Esophagus (tissue), 2 donors: ENCODE data around the gene ADD2. TPM values are rescaled to one million over a fixed set of nuclear protein-coding genes. Genes with fewer than 3 reads are reported as not detected.

Experiments used
- H3K27ac ChIP-seq, 2 donors: one replicate each; pipeline ENCODE4 v1.5.1; 2013; ENCODE audit warnings: low read depth in 2 of 2, mild to moderate bottlenecking in 2 of 2, inconsistent platforms in 1 of 2, low read length in 1 of 2, moderate library complexity in 1 of 2
- H3K27me3 ChIP-seq, 2 donors: one replicate each; pipeline ENCODE4 v1.6.1; 2013; ENCODE audit warnings: low read length in 2 of 2, control low read depth in 1 of 2, mild to moderate bottlenecking in 1 of 2; ENCODE audit not compliant: insufficient read depth in 2 of 2, control insufficient read depth in 1 of 2
- H3K36me3 ChIP-seq, 2 donors: one replicate each; pipeline ENCODE4 v1.6.1; 2013; ENCODE audit warnings: low read length in 1 of 2; ENCODE audit not compliant: control insufficient read depth in 2 of 2, insufficient read depth in 2 of 2
- H3K4me1 ChIP-seq, 2 donors: one replicate each; pipeline ENCODE4 v1.6.1; 2013; ENCODE audit warnings: low read length in 1 of 2; ENCODE audit not compliant: control insufficient read depth in 2 of 2, insufficient read depth in 2 of 2
- H3K4me3 ChIP-seq, 2 donors: one replicate each; pipeline ENCODE4 v1.5.1; 2013; ENCODE audit warnings: low read length in 2 of 2, mild to moderate bottlenecking in 2 of 2, low read depth in 1 of 2, moderate library complexity in 1 of 2
- H3K9me3 ChIP-seq, 2 donors: one replicate each; pipeline ENCODE4 v1.6.1; 2013; ENCODE audit warnings: mild to moderate bottlenecking in 2 of 2, low read depth in 1 of 2, low read length in 1 of 2, moderate library complexity in 1 of 2; ENCODE audit not compliant: control insufficient read depth in 2 of 2, insufficient read depth in 1 of 2
- WGBS, 2 donors: extraction: QIAGEN DNeasy Blood & Tissue Kit; methylation state at CpG; one replicate each; pipeline ENCODE4 v1.1.7; 2013; 5-methylcytosine and 5-hydroxymethylcytosine counted together
- polyA plus RNA-seq, 2 donors: library from polyadenylated mRNA; stranded (reverse); fragments of 200-250 nt; gene quantifications; one replicate each; pipeline ENCODE4 v1.2.3, GENCODE V29; 2013
- donor health status: healthy with polysubstance abuse.
- donor health status: Bipolar disorder and iron deficiency.

The ADD2 gene
- polyA plus RNA-seq, 2 donors = 0.09 to 0.12 TPM

DNA sequence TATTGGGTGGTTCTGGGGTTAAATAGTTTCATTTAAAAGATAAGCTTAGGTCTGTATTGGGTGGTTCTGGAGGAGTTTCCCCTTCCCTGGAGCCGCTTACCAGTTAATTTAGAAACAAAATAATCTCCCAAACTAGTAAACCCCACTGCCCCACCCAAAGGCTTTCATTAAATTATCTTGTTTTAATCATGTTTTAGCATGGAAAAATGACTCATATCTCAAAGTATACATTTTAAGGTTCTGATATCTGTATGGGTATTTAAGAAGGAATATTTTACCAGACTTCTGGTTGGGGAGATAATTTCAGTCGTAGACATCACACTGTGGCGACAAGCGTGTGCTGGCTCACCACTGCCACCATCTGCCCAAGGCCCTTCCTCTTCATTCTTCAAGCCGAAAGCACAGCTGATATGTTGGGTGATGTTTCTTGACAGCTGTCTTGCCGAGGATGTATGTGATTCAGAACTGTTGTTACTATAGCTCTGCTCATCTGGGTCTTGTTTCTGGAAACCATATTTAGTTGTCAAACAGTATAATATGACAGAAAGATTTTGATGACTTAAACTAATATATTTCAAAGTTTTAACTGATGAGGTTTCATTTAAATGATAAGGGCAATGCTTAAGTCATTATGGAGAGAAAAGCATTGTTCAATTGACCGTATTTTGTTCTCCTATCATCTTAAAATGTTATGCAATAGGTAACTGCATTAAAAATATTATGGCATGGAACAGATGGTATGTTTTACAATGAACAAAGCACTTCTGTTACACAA, 17.3 kb upstream of the ADD2 start:
- Histone ChIP-seq H3K27ac (no peak overlapping the region), H3K9me3 (no peaks in the 10 kb centered on the region)
- 23 to 24% methylated on average over 7 of the region's 7 CpGs for WGBS, 2 donors

DNA sequence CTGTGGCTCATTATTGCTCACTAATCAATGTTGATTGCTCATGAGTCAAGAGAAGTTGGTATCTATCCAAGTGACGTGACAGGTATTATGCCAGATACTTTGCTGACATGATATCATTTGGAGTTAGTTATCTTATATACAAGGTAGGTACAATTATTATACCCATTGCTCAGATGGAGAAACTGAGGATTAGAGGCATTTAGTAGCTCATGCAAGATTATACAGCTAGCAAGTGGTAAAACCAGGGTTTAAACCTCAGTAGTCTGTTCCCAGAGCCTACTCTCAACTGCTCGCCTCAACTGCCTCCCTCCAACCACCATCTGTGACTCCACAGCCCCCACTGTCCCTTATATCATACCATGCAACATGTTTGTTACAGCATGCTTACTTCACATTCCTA, 16.3 kb upstream of the ADD2 start:
- no peaks in the 10 kb centered on the region for H3K9me3 ChIP-seq
- WGBS, 2 donors = 79 to 85% methylated on average over 2 of the region's 2 CpGs
- H3K4me3 ChIP-seq = no peak overlapping the region
- H3K27ac ChIP-seq = no peak overlapping the region
- H3K4me1 ChIP-seq = no peaks in the 10 kb centered on the region
- H3K36me3 ChIP-seq = no peaks in the 10 kb centered on the region
- peaks cover 4% of the 10 kb centered on the region in 2 donors for H3K27me3 ChIP-seq

More for the DNA sequence above, 17.3 kb upstream of the ADD2 start:
- H3K36me3 ChIP-seq = no peaks in the 10 kb centered on the region
- H3K4me1 ChIP-seq = peaks cover 0 to 9% of the 10 kb centered on the region in 2 donors
- peaks cover 4 to 7% of the 10 kb centered on the region in 2 donors for H3K27me3 ChIP-seq
- H3K4me3 ChIP-seq = no peak overlapping the region

DNA sequence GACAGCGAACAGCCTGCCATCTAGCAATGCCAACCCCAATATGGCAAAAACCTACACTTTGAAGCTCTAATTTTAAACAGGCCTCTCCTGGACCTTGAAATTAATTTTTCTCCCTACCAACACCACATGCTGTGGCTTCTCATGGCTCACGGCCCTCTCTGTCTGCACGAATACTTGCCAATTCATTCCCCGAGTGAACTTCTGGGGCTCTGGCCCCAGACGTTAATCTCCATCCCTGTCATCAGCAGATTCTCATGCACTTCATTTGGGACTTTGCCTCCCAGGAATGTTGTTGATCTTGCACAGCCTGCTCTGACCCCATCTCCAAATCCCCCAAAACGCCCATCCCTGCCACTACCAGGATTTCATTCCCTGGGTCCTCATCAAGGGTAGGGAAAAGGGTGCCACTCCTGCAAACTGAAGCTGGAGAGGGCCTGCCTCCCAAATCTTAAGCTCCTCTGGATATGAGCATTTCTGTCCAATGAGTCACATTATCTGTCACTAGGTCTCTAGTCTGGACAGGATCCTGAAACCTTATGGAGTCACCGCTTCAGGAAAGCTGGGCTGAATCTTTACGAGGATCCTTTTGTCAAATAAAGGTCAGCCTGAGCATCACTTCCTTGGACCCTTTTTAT, 12.0 kb upstream of the ADD2 start:
- Histone ChIP-seq H3K27me3 (no peaks in the 10 kb centered on the region), H3K4me1 (no peaks in the 10 kb centered on the region), H3K36me3 (no peaks in the 10 kb centered on the region), H3K27ac (no peak overlapping the region), H3K9me3 (no peaks in the 10 kb centered on the region), H3K4me3 (no peak overlapping the region)
- 56 to 65% methylated on average over 8 of the region's 8 CpGs for WGBS, 2 donors

DNA sequence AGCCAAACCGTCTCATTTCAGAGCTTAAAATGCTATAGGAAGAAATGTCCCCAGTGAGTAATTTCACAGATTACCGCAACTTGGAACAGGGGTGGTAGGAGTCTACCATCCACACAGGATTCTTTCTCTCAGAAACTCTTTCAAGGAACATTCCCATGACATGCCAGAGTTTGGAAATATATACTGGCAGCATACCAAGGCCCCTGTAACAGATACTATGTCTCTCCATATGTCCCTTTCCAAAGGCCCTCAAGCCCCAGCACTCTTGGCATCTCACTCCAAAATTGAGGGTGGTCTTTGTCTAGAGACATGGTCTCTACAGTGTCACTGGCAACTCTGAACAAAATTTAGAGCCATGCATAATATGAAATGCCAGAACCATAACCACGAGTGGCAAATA, 11.5 kb upstream of the ADD2 start:
- H3K27ac ChIP-seq = no peak overlapping the region
- H3K4me1 ChIP-seq = no peaks in the 10 kb centered on the region
- H3K9me3 ChIP-seq = no peaks in the 10 kb centered on the region
- WGBS, 2 donors = 56 to 64% methylated on average over 3 of the region's 3 CpGs
- H3K4me3 ChIP-seq = no peak overlapping the region
- no peaks in the 10 kb centered on the region for H3K27me3 ChIP-seq
- H3K36me3 ChIP-seq = no peaks in the 10 kb centered on the region

DNA sequence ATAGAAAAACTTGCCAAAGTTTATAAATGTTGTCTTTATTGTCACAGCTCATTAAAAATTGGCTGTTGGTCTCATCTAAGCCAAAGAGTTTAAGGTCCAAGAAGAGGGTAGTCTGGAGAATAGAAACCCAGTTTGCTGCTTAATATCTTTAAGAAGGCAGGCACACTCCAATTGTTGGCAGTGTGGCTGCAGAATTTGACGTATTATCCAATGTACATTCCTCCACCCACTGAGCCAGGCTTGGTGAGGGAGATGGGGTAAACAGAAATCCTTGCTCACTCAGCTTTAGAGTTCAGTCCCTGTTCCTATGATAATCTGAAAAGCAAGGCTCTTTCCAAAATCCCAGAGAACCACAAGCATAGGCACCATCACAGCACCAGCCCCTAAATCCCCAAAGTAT, 10.7 kb upstream of the ADD2 start:
- Histone ChIP-seq H3K4me1 (no peaks in the 10 kb centered on the region), H3K4me3 (no peak overlapping the region), H3K27me3 (no peaks in the 10 kb centered on the region), H3K9me3 (no peaks in the 10 kb centered on the region), H3K27ac (no peak overlapping the region), H3K36me3 (no peaks in the 10 kb centered on the region)
- 57 to 69% methylated on average over 1 of the region's 1 CpG for WGBS, 2 donors

DNA sequence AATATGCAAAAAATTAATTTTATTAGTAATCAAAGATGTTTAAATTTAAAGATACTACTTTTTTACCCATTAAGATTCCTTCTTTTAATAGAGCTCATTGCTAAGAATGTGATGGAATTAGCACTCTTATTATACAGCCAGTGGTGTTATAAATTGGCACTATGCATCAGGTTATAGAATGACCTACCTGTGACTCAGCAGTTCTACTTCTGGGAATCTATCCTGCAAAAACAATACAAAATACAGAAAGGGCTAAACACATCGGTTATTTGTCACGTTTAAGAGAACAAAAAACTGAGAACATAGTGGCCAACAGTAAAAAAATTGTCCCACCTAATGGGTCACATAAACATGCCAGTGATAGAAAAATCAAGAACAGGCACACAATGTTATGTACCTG, 9.4 kb upstream of the ADD2 start:
- Histone ChIP-seq H3K27ac (no peak overlapping the region), H3K4me3 (no peak overlapping the region), H3K9me3 (no peaks in the 10 kb centered on the region), H3K36me3 (no peaks in the 10 kb centered on the region), H3K27me3 (no peaks in the 10 kb centered on the region), H3K4me1 (no peaks in the 10 kb centered on the region)
- 42 to 47% methylated on average over 2 of the region's 2 CpGs for WGBS, 2 donors

DNA sequence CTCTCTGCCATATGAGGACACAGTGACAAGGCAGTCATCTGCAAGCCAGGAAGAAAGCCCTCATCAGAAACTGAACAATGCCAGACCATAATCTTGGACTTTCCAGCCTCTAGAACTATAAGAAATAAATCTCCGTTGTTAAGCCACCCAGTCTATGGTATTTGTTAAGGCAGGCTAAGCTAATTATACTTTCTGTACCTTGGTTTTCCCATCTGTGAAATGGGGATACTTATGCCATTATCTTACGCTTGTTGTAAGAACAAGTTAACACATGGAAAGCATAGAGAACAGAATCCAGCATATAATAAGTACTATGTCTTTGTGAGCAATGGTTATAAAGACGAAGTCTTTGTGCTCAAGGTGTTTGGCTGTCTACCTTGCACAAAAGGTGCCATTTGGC, 8.3 kb upstream of the ADD2 start:
- H3K4me1 ChIP-seq = no peaks in the 10 kb centered on the region
- H3K27me3 ChIP-seq = no peaks in the 10 kb centered on the region
- H3K27ac ChIP-seq = no peak overlapping the region
- H3K36me3 ChIP-seq = no peaks in the 10 kb centered on the region
- WGBS, 2 donors = 93% methylated on average over 3 of the region's 3 CpGs
- no peaks in the 10 kb centered on the region for H3K9me3 ChIP-seq
- H3K4me3 ChIP-seq = no peak overlapping the region

DNA sequence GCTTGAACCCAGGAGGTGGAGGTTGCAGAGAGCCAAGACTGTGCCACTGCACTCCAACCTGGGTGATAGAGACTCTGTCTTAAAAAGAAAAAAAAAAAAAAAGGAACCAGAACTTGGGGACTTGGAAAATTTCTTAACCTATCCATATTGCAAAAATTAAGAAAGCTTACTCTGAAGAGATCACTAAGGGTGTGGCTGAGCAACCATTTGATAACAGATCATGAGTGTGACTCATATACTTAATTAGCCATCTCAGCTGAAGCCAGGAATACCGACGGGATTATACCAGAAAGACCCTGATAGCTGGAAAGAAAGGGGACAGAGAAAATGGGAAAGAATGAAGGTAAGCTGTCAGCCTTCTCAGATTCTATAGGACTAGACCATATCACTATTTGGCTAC, 7.1 kb upstream of the ADD2 start:
- Histone ChIP-seq H3K36me3 (no peaks in the 10 kb centered on the region), H3K9me3 (no peaks in the 10 kb centered on the region), H3K4me3 (no peak overlapping the region), H3K27ac (no peak overlapping the region), H3K27me3 (no peaks in the 10 kb centered on the region), H3K4me1 (no peaks in the 10 kb centered on the region)
- WGBS, 2 donors = 35 to 41% methylated on average over 2 of the region's 2 CpGs

DNA sequence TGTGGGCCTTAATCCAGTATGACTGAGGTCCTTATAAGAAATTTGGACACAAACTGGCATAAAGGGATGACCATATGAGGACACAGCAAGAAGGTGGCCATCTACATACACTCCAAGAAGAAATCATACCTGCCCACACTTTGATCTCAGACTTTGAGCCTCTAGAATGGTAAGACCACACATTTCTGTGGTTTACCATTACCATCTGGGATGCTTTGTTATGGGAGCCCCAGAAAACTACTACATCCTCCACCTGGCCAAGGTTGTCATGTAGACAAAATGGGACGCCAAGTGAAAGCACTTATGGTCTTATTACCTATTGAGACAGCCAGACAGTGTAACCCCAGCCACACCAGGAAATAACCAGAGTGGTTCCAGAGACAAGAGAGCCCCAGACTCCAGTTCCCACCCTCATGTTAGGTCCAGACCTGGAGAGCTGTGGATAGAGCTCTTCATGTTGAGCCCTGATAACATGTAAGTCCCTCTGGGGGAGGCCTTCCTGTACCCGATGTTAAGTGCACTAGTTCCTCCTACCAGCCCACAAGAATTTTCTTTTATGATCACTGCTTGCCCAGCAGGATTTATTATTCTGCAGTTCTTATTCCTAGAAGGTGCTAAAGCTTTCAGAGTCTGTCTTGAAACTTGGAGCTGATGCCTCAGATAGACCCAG, 4.6 kb upstream of the ADD2 start:
- 83 to 88% methylated on average over 2 of the region's 2 CpGs for WGBS, 2 donors
- Histone ChIP-seq H3K27ac (no peak overlapping the region), H3K36me3 (no peaks in the 10 kb centered on the region), H3K9me3 (no peaks in the 10 kb centered on the region), H3K27me3 (no peaks in the 10 kb centered on the region), H3K4me3 (no peak overlapping the region), H3K4me1 (peaks cover 0 to 3% of the 10 kb centered on the region in 2 donors)
